GM19043 (cell line): ENCODE measurements around the gene ZNF26.
"Not testable (repeated sequence)": the region's sequence is repeated elsewhere in the genome, so short reads cannot be mapped to it uniquely, and the experiment has no call there.

Source experiments
- ATAC-seq: cut with Tn5 transposase; IDR thresholded peaks from one replicate; pipeline ENCODE4 v1.9.1; 2021; ENCODE audit warnings: low read depth; ENCODE audit not compliant: unreplicated experiment

ZNF26 gene

GRCh38 chr12:132986001-132986884 lies at the start of gene ZNF26:
TSS of gene ZNF26 (plus strand) at chr12:132986367. CDS start at chr12:132986841, 474 bp downstream.
- ATAC-seq: peak; percentile 97

DNA sequence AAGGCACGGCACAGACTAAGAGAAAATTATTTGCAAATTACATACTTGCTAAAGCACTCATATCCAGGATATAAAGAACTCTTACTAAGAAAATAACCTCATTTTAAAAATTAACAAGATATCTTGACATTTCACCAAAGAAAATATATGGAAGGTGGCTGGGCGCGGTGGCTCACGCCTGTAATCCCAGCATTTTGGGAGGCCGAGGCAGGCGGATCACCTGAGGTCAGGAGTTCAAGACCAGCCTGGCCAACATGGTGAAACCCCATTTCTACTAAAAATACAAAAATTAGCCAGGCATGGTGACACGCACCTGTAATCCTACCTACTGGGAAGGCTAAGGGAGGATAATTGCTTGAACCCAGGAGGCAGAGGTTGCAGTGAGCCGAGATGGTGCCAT lies 49.2 kb upstream of the ZNF26 start:
- ATAC-seq: not testable (repeated sequence)

DNA sequence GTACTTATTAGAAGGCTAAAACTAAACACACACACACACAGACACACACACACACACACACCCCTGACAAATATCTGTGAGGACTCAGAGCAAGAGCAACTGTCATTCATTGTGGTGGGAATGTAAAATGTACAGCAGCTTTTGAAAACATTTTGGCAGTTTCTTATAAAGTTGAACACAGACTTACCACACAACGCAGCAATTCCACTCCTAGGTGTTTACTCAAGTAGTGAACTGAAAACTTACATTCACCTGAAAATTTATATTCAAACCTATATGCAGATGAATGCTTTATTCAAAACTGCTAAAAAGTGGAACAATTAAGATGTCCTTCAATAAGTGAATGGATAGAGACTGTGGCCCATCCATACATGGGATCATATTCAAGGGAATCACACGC lies 48.7 kb upstream of the ZNF26 start:
- ATAC-seq: no peak

DNA sequence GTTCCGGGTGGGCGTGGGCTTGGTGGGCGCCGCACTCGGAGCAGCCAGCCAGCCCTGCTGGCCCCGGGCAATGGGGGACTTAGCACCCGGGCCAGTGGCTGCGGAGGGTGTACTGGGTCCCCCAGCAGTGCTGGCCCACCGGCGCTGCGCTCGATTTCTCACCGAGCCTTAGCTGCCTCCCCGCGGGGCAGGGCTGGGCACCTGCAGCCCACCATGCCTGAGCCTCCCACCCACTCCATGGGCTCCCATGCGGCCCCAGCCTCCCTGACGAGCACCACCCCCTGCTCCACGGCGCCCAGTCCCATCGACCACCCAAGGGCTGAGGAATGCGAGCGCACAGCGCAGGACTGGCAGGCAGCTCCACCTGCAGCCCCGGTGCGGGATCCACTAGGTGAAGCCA lies 47.4 kb upstream of the ZNF26 start:
- ATAC-seq: not testable (repeated sequence)

GRCh38 chr12:132940071-132940719 lies 46.0 kb upstream of the ZNF26 start:
- ATAC-seq: no peak

DNA sequence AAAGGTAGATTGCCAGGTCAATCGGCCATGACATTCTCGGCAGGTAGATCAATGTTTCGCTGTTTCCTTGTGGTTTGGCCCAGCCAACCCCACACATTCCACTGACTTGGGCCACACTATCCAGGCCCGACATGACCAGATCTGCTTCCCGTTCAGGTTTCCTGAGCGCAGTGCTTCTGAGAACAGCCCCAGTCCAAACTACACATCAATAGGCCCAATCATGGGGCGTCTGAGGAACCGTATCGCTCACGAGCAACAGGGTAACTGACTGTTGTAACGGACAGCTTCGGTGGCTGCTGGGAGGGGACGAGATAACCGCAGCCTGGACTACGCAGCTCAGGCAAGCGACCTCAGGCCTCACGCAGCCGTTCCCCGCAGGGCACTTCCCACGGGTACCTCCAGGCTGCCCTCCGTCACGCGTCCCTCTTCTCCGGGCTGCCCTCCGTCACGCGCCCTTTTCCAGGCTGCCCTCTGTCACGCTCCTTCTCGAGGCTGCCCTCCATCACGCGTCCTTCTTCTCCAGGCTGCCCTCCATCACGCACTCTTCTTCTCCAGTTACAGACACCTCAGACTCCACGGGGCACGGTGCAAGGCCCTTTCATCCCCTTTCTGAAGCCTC lies 44.7 kb upstream of the ZNF26 start:
- no peak for ATAC-seq

- ATAC-seq: no peak
Observed at GRCh38 chr12:132942611-132943010, 43.6 kb upstream of the ZNF26 start.

- ATAC-seq: no peak
Observed at GRCh38 chr12:132945806-132946205, 40.4 kb upstream of the ZNF26 start.

- no peak for ATAC-seq
Observed at GRCh38 chr12:132946246-132946820, 39.8 kb upstream of the ZNF26 start.

- ATAC-seq: no peak
Observed at GRCh38 chr12:132948146-132949066, 37.8 kb upstream of the ZNF26 start.

DNA sequence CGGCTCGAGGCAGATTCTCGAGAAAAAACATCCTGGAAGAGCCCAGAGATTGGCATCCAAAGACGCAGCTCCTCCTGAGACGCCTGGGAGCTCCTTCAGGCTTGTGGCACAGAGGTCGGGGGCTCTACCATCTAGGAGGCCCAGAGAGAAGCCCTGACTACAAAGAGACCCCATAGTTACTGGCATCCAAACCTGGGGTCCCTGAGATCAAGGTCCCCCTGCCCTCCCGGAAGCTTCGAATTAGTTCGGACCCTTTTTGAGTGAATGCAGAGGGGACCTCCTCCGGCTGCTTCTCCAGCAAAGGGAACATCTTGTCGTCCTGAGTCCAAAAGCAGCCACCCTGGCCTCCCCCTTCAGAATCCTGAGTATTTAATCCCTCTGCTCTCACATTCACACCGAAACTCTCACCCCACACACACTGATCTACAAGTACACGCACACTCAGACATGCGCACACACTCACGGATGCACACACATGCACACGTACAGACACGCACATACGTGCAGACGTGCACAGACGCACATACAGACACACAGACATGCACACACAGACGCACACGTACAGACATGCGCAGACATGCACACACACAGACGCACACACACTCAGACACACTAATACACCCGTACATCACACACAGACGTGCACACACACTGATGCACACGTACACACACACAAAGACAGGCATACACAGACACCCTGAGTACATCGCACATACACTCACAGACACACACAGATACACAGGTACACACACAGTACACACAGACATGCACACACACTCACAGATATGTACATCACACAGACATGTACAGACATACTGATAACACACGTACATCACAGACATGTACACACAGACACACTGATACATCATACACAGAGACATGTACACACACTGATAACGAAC lies 36.0 kb upstream of the ZNF26 start:
- no peak for ATAC-seq

GRCh38 chr12:132950844-132951535 lies 35.2 kb upstream of the ZNF26 start:
- ATAC-seq: no peak

- no peak for ATAC-seq
Observed at GRCh38 chr12:132951649-132952048, 34.5 kb upstream of the ZNF26 start.

DNA sequence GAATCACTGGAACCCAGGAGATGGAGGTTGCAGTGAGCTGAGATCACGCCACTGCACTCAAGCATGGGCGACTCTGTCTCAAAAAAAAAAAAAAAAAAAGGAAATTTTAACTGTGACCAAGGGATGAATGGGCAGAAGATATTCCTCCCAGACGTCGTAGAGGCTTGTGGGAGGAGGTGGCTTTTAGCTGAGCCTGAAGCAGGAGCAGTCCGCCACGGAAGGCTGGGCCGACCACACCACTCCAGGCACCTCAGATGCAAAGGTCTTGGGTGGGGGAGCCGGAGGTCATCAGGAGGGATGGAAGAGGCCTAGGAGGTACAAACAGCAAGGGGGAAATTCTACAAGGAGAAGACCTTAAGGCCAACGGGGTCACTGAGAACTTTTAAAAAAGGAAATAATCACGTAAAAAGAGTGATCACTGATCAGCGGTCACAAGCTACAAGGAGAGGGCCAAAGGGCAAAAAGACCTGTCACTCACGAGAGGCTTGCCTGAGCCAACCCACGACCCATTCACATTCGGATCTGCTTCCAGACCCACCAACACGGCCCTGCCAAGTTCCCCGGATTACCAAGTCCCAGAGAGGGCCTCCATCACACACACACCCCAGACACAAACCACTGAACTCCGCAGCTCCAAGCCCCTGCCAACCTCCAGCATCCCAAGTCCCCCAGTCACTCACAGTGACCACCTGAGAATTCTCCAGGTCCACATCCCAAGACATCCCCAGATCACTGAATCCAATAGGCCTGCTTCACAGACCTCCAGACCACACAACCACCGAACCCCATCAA lies 33.6 kb upstream of the ZNF26 start:
- ATAC-seq: no peak

DNA sequence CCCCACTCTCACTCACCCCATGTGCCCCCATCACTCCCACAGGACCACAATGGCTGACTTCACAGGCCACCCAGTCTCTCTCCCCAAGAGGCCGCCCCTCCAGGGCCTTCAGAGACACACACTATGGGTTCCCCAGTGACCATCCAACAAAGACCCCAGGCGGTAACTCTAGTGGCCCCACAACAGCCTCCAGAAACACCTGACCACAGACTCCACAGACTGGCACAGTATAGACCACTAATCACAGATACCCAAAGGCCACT lies 33.1 kb upstream of the ZNF26 start:
- ATAC-seq: no peak

DNA sequence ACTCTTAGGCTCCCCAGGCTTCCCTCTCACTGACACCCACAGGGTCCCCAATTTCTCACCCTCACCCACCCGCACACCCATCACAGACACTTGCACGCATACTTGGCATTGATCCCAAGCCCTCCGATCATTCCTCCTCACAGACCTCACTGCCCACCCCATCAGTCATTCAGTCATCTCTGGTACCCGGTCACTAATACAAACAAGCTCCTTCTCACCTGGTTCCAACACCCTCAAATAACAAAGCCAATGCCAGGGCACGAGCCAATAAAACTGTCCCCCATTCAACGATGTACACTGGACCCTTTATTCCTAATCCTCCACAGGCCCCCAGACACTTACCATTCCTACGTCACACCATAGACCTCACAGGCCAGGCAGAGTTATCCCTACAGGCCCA lies 32.4 kb upstream of the ZNF26 start:
- no peak for ATAC-seq

GRCh38 chr12:132954471-132955048 lies 31.6 kb upstream of the ZNF26 start:
- ATAC-seq: no peak
